HG02938 (cell line): ENCODE data around the gene GTSE1.

ENCODE experiments used
- ATAC-seq: cut with Tn5 transposase; IDR thresholded peaks from one replicate; pipeline ENCODE4 v1.9.1; 2021; ENCODE audit warnings: mild to moderate bottlenecking, moderate library complexity; ENCODE audit not compliant: unreplicated experiment

The GTSE1 gene

DNA sequence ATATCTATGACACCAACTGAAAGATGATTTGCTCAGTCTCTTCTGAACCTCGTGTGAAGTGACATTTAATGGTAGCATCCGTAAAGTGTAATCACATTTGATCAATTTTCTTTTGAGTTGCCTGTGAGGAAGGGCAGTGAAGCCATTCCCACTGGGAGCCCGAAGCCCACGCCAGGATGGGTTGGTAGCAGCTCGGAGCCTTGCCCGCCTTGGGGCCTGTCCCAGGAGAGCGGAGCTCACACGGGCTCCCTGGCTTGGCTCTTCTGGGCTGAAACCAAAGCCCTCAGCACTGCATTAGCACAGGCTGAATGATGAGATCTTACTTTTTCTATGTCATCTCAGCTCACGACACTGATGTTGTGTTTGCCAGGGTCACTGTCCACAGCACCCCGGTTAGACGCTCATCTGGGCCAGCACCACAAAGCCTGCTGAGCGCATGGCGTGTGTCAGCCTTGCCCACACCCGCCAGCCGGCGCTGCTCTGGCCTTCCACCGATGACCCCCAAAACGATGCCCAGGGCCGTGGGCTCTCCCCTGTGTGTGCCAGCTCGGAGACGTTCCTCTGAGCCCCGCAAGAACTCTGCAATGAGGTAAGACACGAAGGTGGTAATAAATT is 29.5 kb downstream of the GTSE1 start:
- ATAC-seq: no peak

DNA sequence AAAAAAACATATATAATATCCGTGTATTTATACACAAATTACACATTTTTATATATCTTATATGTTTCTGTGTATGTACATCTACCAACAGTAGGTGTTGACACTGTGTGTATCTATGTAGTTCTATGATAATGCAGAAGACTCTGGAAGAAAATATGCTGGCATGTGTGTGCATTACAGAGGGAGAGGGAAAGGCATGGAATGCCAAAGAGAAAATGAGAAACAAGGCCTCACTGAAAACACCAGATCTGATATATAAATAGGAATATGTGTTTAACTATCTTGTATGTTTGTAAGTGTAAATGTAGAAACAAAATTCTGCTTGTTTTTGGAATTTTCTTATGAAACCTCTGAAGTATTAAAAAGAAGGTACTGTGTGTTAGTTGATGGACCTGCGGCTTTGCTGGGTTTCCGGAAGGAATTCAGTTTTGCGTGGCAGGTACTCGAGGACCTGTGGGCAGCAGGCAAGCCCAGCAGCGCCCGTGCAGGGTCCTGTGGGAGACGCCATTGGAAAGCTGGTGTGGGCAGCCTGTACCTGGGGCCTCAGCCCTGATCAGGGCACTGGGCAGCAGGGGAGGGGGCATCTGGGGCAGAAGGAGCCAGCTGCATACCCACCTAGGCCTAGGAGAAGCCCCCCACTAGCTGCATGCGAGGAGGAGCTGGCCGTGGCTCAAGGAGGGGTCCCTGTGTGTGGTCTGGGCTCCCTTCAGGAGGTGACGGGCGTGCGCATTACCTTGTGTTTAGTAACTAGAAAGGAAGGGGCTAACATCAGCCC is 31.2 kb downstream of the GTSE1 start:
- no peak for ATAC-seq

DNA sequence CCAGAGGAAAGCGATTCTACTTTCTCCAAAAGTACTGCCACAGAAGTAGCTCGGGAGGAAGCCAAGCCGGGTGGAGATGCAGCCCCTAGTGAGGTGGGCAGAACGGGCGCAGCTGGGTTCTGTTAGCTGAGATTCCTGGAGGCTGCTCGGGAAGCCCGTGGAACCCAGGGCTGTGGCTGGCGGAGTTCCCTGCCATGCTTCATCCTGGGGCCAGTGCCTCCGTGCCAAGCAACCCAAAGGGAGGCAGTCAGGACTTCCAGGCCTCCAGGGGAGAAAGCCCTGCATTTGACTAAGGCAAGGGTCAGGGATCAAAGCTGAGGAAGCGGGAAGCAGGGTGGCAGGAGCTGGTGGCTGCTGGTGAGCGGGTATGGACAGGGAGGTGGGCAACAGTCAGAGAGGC is 32.1 kb downstream of the GTSE1 start:
- no peak for ATAC-seq

- no peak for ATAC-seq
These were observed 32.9 kb downstream of the GTSE1 start for GRCh38 chr22:46329616-46330015.

DNA sequence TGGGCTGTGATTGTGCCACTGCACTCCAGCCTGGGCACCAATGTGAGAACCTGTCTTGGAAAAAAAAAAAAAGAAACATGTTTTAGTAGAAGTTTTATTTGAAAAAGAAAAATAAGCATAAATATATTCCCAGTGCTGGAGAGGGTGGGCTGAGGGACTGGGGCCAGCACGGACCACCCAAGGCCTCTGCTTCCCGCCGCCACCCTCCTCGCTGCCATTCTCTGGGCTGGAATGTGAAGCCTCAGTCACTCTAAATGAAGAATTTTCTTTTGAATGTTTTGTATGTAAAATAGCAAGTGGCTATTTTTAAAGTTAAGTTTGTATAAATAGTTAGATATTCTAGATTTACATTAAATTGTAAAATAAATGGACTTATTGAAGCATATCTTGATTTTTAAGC is 33.8 kb downstream of the GTSE1 start:
- ATAC-seq: no peak

DNA sequence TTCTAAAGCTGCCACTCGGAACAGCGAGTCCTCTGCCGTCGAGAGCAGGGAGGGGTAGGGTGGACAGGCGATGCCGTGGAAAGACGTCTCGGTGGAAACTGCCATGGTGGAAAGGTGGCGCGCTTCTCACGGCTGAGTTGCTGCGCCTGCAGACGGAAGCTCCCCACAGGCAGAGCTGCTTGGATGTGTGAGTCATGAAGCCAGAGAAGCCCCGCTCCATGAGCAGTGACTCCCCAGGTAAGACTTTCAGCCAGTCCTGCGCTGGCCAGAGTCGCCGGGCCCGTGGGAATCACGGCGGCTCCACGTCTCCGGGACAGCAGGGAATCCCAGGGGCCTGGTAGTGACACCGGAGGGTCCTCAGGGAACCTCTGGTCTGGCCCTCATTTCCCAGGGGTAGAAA is 34.8 kb downstream of the GTSE1 start:
- ATAC-seq: no peak

GRCh38 chr22:46335201-46336118 is 38.8 kb downstream of the GTSE1 start, which contains the start of gene TRMU:
Gene TRMU, plus strand, starts transcription at chr22:46335714. Its CDS starts 51 bp downstream, at chr22:46335765.
- ATAC-seq: peak; percentile 58

- no peak for ATAC-seq
These were observed 39.7 kb downstream of the GTSE1 start for GRCh38 chr22:46336119-46337078.

- ATAC-seq: no peak
These were observed 41.2 kb downstream of the GTSE1 start for GRCh38 chr22:46337870-46338269.

GRCh38 chr22:46338636-46339035 is 42.0 kb downstream of the GTSE1 start:
- no peak for ATAC-seq

- no peak for ATAC-seq
These were observed 43.3 kb downstream of the GTSE1 start for GRCh38 chr22:46339956-46340355.

- no peak for ATAC-seq
These were observed 44.0 kb downstream of the GTSE1 start for GRCh38 chr22:46340676-46341075.

- no peak for ATAC-seq
These were observed 50.2 kb downstream of the GTSE1 start for GRCh38 chr22:46346680-46347405.

GRCh38 chr22:46347646-46348045 is 51.0 kb downstream of the GTSE1 start:
- no peak for ATAC-seq

DNA sequence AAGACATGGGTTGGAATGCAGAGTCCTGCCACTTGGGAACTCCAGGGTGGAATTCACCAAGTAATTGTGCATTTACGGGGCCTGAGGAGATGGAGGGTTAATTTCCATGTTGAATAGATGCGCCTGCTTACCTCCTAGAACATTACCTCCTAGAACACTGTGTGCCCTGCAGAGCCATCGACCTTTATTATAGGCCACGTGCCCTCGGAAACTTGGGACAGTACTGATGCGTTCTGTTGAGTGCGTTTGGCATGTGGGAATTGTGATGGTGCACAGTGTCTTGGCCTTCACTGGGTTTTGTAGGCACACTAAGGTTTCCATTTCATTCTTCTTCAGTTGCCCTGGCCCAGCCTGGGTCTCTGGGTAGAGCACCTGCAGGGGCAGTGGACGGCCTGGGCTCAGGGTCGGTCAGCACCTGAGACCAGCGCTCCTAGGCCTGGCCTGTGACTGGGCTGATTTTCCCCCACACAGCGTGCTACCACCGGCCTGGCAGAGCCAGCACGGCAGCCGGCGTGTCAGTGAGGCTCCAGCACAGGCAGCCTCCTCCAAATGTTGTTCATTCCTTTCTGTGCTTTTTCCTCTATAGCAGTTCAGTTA is 51.5 kb downstream of the GTSE1 start:
- ATAC-seq: no peak

DNA sequence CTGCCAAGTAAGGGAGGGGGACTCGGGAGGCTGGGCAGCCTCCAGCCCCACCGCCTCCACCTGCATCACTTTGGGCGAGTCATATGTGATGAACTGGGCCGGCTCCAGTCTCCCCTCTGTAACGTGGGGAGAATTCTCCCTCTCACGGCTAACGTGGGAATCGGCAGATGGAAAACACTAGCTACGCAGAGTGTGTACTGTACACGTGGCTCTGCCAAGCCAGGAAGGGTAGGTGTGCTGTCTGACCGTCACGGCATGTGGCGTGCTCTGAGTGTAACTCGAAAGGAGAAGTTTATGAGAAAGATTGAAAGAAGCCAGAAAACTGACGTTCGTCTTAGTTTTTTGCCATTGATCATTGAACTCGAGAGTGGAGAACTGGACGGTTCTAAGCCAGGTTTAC is 52.6 kb downstream of the GTSE1 start:
- ATAC-seq: no peak

DNA sequence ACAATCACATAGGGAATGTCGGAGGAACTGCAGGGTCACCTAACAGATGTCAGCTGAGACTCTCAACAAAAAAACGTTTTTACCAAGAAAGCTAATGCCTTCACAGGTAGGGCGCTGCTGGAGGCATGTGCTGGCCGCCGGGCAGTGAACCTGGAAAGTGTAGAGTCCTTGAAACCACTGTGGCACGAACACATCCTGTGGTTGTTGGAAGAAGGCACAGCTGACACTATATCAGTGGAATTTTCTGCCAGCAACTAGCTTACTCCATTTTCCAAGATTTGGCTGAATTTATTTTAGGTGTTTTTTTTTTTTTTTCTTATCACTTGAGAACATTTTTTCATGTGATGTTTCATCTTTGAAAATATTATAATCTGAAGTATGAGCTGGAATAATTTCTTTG is 53.0 kb downstream of the GTSE1 start:
- no peak for ATAC-seq

DNA sequence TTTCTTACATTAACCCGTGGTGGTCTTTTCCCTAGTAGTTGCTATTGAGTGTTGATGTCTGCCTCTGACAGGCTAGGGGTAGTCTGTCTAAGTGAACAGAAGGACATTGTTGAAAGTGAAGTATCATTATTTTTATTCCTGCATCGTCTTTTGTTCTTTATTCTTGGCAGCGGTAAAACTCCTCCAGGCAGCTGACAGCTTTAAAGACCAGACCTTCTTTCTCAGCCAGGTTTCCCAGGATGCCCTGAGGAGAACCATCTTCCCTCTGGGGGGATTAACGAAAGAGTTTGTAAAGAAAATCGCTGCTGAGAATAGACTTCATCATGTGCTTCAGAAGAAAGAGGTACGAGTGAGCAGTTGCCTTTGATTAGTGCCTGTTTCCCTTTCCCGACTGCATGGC is 53.5 kb downstream of the GTSE1 start:
- ATAC-seq: no peak

DNA sequence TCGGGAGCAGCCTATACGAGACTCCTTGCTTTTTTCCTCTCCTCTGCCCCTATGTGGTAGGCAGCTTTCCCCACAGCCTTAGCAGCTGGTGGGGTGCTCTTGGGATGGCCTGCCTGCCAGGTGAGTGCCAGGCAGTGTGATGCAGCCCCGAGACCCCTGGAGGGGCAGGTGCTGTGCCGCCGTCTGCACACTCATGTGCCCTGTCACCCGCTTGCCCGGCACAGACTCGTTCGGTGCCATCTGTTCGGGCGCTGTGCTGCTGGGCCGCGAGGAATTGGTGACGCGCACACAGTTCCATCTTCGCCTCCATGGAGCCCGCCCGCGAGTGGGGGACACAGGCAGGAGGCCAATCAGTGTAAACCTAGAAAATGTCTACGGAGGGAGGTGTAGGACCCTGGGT is 54.0 kb downstream of the GTSE1 start:
- ATAC-seq: no peak
